Amygdala (tissue), 56 donors: ENCODE results near the gene IMMT.

ENCODE experiments used
- DNase-seq, 56 donors: peaks; one replicate each; lab custom pipeline; 2025; lab: John Stamatoyannopoulos, UW

The IMMT gene

GRCh38 chr2:86226636-86227520 lies 31.6 kb upstream of the IMMT start:
- DNase-seq = no peak

DNA sequence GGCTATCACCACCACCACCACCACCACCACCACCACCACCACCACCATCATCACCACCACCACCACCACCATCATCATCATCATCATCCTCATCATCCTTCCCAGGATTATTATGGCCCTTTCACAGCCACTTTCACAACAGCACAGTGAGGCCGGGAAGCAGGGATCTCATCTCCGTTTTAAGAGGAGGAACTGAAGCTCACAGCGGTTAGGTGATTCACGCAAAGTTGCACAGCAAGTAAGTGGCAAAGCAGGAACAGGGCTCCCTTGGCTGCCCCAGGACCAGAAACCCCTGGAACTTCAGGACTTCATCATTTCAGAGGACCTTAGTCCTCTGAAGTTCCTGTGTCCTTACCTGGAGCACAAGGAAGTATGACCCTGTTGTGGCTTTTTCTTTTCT lies 30.8 kb upstream of the IMMT start:
- no peak for DNase-seq

- DNase-seq = peak in 29 of 56 donors; percentile 8 to 49 (median 27)
Measured at GRCh38 chr2:86225581-86225980, 30.3 kb upstream of the IMMT start.

DNA sequence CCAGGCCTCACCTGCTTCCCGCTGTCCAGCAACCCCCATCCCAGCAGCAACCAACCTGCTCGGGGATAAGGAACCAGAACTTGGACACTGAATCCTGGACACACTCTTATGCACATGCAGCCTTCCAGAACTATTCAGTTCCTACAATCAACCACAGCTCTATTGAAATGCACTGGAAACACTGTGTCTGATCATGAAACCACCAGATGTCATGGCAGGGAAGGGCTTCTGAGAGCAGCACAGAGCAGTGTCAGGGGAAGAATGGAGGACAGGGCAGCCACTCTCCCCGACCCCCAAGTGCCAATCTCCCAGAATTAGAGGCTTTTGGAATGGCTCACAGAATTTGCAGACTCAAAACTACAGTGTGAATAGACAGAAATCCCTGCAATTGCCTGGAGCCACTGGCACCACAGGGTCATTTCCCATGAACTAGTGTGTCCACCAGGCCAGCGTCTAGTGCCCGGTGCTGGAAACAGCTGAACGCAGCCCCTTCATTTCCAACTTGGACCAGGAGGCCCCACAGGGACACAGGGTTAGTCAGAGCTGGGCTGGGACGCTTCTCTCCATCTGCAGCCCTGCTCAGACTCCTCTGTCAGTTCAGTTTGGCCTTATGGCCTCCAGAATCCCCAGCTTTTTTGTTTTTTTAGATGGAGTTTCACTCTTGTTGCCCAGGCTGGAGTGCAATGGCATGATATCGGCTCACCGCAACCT lies 29.5 kb upstream of the IMMT start:
- peak in 1 of 56 donors; percentile 7 for DNase-seq

GRCh38 chr2:86223927-86224560 lies 28.8 kb upstream of the IMMT start:
- no peak for DNase-seq

- DNase-seq = peak in 37 of 56 donors; percentile 7 to 74 (median 42)
Measured at GRCh38 chr2:86223140-86223926, 28.1 kb upstream of the IMMT start.

DNA sequence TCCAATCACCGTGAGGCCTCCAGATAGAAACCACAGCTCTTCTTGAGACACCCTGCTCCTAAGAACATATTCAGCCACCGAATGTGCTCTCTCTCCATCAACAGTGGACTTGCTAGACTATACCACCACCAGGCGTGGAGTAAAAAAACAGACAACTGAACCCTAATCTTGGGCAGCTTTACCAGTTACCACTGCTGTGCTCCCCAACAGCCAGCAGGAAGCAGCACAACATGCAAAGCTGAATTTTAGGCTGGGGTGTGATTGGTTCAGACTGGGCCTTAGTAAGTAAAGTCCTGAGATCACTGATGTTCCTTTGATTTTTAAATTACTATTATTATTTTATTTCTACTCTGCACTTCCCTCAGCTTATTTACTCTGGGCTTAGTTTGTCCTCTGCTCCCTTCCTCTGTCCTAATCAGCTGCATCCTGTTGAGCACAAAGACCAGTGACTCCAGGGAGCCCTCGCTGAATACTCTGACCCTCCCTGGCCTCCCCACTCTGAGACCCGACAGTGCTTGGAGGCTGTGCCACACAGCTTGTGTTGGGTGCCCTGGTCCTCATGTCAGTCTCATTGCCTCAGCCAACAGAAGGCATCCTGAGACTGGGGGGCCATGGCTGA lies 25.9 kb upstream of the IMMT start:
- DNase-seq = peak in 29 of 56 donors; percentile 6 to 67 (median 27)

- no peak for DNase-seq
Measured at GRCh38 chr2:86219896-86220295, 24.6 kb upstream of the IMMT start.

DNA sequence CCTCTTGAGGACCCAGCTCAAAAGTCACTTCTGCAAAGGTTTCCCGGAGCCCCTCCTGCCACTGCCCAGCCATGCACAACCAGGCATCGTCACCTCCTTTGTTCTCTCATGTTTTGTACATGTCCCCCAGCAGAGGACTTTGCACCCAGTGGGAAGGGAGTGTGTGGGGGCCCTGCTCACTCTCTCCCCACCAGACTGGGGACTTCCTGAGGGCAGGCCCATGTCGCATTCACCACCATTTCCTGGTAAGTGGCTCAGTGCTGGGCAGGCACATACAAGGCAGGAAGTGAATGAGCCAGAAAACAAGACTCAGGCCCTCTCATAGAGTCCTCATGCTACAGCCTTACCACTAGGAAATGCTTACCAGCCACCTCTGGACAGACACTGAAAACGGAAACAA lies 22.9 kb upstream of the IMMT start:
- DNase-seq = no peak

DNA sequence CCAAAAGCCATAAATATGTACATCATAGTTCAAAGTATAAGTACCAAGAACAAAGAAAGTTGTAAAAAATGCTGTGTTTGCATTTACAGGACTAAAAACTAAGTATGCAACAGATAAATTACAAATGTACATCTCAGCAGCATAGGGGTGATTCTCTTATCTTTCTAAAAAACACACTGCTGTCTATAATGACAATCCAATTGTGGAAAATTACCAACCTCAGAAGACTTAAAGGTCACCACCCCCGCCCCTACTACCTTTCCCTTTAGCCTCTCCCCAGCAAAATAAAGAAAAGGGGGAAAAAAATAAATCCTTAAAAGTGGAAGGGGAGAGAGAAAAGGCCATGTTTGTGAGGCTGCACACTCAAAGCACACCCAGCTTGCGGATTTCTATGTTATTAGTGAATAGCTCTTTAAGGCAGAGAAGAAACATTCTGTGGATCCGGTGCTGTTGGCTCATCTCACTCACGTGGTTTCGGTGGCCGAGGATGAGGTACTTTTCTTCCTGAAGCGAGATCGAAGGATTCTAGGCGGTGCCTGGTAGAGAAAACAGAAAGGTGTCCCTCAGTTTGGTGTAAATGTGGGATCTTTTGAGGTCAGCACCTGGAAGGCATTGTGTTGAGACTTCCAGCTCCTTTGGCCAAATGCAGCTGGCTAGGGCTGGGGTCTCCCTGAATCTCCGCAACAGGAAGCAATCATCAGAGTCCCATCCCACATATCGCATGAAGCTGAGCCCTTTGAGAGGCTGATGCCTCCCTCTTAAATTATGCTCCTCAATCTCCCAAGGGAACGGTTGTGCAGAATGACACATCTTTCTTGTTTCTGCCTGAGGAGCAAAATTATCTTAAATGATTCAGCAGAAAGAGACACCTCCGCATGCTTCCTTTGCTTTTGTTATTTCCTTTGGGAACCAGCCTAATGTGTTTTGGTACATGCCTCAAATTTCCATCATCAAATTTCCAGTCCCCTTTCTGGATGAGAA lies 21.6 kb upstream of the IMMT start:
- DNase-seq = peak in 9 of 56 donors; percentile 9 to 49 (median 31)

GRCh38 chr2:86214503-86214832 lies 19.2 kb upstream of the IMMT start:
- DNase-seq = no peak

GRCh38 chr2:86213699-86214502 lies 18.6 kb upstream of the IMMT start:
- DNase-seq = no peak

- DNase-seq = no peak
Measured at GRCh38 chr2:86213056-86213455, 17.8 kb upstream of the IMMT start.

DNA sequence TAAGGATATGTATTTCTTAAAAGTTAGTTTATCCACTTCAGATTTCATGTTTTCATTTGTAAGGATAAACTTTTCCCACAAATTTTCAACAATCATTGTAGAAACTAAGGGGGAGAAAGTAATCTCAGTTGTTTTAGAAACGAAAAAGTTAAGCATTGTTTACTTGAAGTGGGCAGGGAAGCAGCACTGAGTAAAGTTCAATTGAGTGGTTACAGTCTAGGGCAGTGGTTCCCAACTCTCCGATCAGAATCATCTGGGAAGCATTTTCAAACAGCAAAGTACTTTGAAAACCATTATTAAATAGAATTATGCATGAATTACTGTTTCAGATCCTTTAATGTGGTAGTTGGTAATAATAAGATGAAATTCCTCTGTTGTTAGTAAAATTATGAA lies 16.5 kb upstream of the IMMT start:
- no peak for DNase-seq

- DNase-seq = no peak
Measured at GRCh38 chr2:86211033-86211795, 16.0 kb upstream of the IMMT start.

DNA sequence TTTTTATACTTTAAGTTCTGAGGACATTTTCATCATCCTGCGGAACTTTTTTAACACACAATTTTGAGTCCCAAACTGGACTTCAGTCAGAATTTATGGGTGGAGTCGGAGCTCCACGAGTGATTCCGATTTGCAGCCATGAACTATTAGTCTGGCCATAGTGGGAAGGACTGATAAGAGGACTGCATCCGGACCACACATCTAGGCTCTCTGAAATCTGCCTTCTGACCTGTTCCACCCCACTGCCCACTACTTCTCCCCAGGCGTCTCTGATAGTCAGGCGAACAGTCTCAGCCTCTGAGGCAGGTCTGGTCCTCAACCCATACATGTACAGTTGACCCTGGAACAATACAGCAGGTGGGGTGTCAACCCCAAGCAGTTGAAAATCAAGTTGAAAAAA lies 9.2 kb upstream of the IMMT start:
- DNase-seq = no peak

- no peak for DNase-seq
Measured at GRCh38 chr2:86203614-86204013, 8.4 kb upstream of the IMMT start.
